OCI-LY7 (cell line): Measurements from ENCODE around the gene PRICKLE2. TPM values are rescaled to one million over a fixed set of nuclear protein-coding genes. Genes with fewer than 3 reads are reported as not detected.

Source experiments
- BruUV-seq: library from RNA; stranded (reverse); fragments of 400-500 nt; replicated peaks from 2 replicates; lab custom pipeline; 2021; lab: Mats Ljungman, UMichigan
- CTCF ChIA-PET: fragments of 300-600 bp; sonication (Branson Sonifier 250); formaldehyde crosslinking; loops from one replicate; lab custom pipeline; 2022; ENCODE audit warnings: antibody characterized with exemption; ENCODE audit not compliant: unreplicated experiment; lab: Charles Lee
- POLR2A ChIA-PET: fragments of 300-600 bp; sonication (Branson Sonifier 250); formaldehyde crosslinking; loops from one replicate; lab custom pipeline; 2022; ENCODE audit warnings: antibody characterized with exemption; lab: Charles Lee
- DNase-seq: peaks from one replicate; pipeline ENCODE4 v3.0.0-alpha.2; 2015; ENCODE audit warnings: low spot score
- H2AFZ ChIP-seq: fragments of 200-600 bp; sonication (generic), shearing (Covaris generic); 2 replicates; pipeline ENCODE4 v1.6.1; 2014; ENCODE audit warnings: mild to moderate bottlenecking, antibody characterized with exemption, low read length, moderate library complexity
- H3K27ac ChIP-seq: fragments of 200-600 bp; sonication (generic); 2 replicates; pipeline ENCODE4 v1.5.1; 2014; ENCODE audit warnings: mixed run types, low read depth, mild to moderate bottlenecking, moderate library complexity, low read length, inconsistent platforms; ENCODE audit not compliant: poor library complexity, severe bottlenecking
- H3K36me3 ChIP-seq: fragments of 200-600 bp; sonication (generic); 2 replicates; pipeline ENCODE4 v1.6.1; 2014; ENCODE audit warnings: mild to moderate bottlenecking, antibody characterized with exemption, low read length, moderate library complexity, mixed read lengths; ENCODE audit not compliant: insufficient read depth
- H3K4me1 ChIP-seq: fragments of 200-600 bp; sonication (generic); 2 replicates; pipeline ENCODE4 v1.5.1; 2014; ENCODE audit warnings: mild to moderate bottlenecking, low read length; ENCODE audit not compliant: insufficient read depth, poor library complexity, severe bottlenecking
- H3K4me2 ChIP-seq: fragments of 200-600 bp; sonication (generic); 2 replicates; pipeline ENCODE4 v1.6.1; 2014; ENCODE audit warnings: mild to moderate bottlenecking, low read length
- H3K4me3 ChIP-seq: fragments of 200-600 bp; sonication (generic); 2 replicates; pipeline ENCODE4 v1.5.1; 2014; ENCODE audit warnings: mild to moderate bottlenecking, low read depth, low read length; ENCODE audit not compliant: poor library complexity, severe bottlenecking
- H3K79me2 ChIP-seq: fragments of 200-600 bp; sonication (generic); 2 replicates; pipeline ENCODE4 v1.6.1; 2016; ENCODE audit warnings: low read depth, mild to moderate bottlenecking, low read length, moderate library complexity, mixed read lengths; ENCODE audit not compliant: insufficient read depth
- H3K9me2 ChIP-seq: fragments of 200-600 bp; sonication (generic); 2 replicates; pipeline ENCODE4 v1.6.1; 2016; ENCODE audit warnings: mild to moderate bottlenecking, low read length, mixed read lengths; ENCODE audit not compliant: insufficient read depth
- H3K9me3 ChIP-seq: fragments of 200-600 bp; sonication (generic); 2 replicates; pipeline ENCODE4 v1.6.1; 2014; ENCODE audit warnings: mild to moderate bottlenecking, mixed run types, low read length, mixed read lengths
- H4K20me1 ChIP-seq: fragments of 200-600 bp; sonication (generic); 2 replicates; pipeline ENCODE4 v1.6.1; 2014; ENCODE audit warnings: mild to moderate bottlenecking, antibody characterized with exemption, low read length, moderate library complexity, mixed read lengths; ENCODE audit not compliant: insufficient read depth
- CTCF ChIP-seq: fragments of 200-600 bp; sonication (generic); conservative IDR thresholded peaks from 2 replicates; pipeline ENCODE4 v1.5.1; 2014; ENCODE audit warnings: mild to moderate bottlenecking, antibody characterized with exemption, low read length, moderate library complexity, mixed read lengths
- EZH2phosphoT487 ChIP-seq: fragments of 200-600 bp; sonication (generic); IDR thresholded peaks from 2 replicates; pipeline ENCODE4 v1.6.1; 2018; ENCODE audit warnings: low read depth, borderline replicate concordance, mild to moderate bottlenecking, mixed run types, antibody characterized with exemption, low read length, moderate library complexity, mixed read lengths
- intact Hi-C: fragments of 100-400 bp; cut with micrococcal nuclease; formaldehyde crosslinking; loops from one replicate; pipeline ENCODE4 v1.10.0; 2022; ENCODE audit not compliant: unreplicated experiment
- total RNA-seq, 2 experiments: library from RNA; depleted of rRNA in 1 of 2; stranded (reverse); fragments of >200 nt in 1 of 2; shearing (Covaris generic) in 1 of 2; gene quantifications; 2 replicates each; pipeline ENCODE4 v1.2.3, GENCODE V29; 2014 to 2022

The PRICKLE2 gene
- total RNA-seq, 2 experiments from 2014 or later: 2.0 to 3.9 TPM

GRCh38 chr3:64095802-64096201 lies 129.5 kb downstream of the PRICKLE2 start:
- no peak for DNase-seq
- no peak for TF ChIP-seq EZH2phosphoT487
- TF ChIP-seq CTCF: no peak
- BruUV-seq: no TSS peak
- Histone ChIP-seq H3K4me3 (no peak overlapping the region), H3K9me3 (no peaks in the 10 kb centered on the region), H3K4me1 (no peaks in the 10 kb centered on the region), H3K9me2 (no peaks in the 10 kb centered on the region), H3K27ac (no peak overlapping the region), H3K36me3 (no peaks in the 10 kb centered on the region), H3K4me2 (no peak overlapping the region), H2AFZ (no peak overlapping the region), H3K79me2 (no peaks in the 10 kb centered on the region), H4K20me1 (no peaks in the 10 kb centered on the region)
- POLR2A ChIA-PET: no interaction called here
- intact Hi-C loops: no loop called here
- CTCF ChIA-PET: no interaction called here

GRCh38 chr3:64094713-64095079 lies 130.6 kb downstream of the PRICKLE2 start:
- TF ChIP-seq EZH2phosphoT487 (no peak), CTCF (no peak)
- H3K27ac ChIP-seq: no peak overlapping the region
- H4K20me1 ChIP-seq: no peaks in the 10 kb centered on the region
- no peaks in the 10 kb centered on the region for H3K4me1 ChIP-seq
- H3K4me2 ChIP-seq: no peak overlapping the region
- no peak for DNase-seq
- H3K36me3 ChIP-seq: no peaks in the 10 kb centered on the region
- intact Hi-C loops: no loop called here
- no peaks in the 10 kb centered on the region for H3K9me3 ChIP-seq
- H3K79me2 ChIP-seq: no peaks in the 10 kb centered on the region
- no peaks in the 10 kb centered on the region for H3K9me2 ChIP-seq
- CTCF ChIA-PET: no interaction called here
- H2AFZ ChIP-seq: no peak overlapping the region
- BruUV-seq: no TSS peak
- POLR2A ChIA-PET: no interaction called here
- H3K4me3 ChIP-seq: no peak overlapping the region

- POLR2A ChIA-PET: no interaction called here
- intact Hi-C loops: no loop called here
- CTCF ChIA-PET: no interaction called here
Observed at GRCh38 chr3:64093825-64094712, 131.2 kb downstream of the PRICKLE2 start.

More at GRCh38 chr3:64093825-64094712, 131.2 kb downstream of the PRICKLE2 start:
- Histone ChIP-seq H4K20me1 (no peaks in the 10 kb centered on the region), H3K36me3 (no peaks in the 10 kb centered on the region), H3K79me2 (no peaks in the 10 kb centered on the region), H3K4me1 (no peaks in the 10 kb centered on the region), H3K9me3 (no peaks in the 10 kb centered on the region), H2AFZ (no peak overlapping the region), H3K27ac (no peak overlapping the region), H3K9me2 (no peaks in the 10 kb centered on the region), H3K4me3 (no peak overlapping the region), H3K4me2 (no peak overlapping the region)
- no TSS peak for BruUV-seq
- DNase-seq: no peak
- TF ChIP-seq CTCF (no peak), EZH2phosphoT487 (no peak)
